Smooth muscle cell (in vitro differentiated cells): ENCODE results near the gene ANKZF1. TPM values are rescaled to one million over a fixed set of nuclear protein-coding genes. Genes with fewer than 3 reads are reported as not detected.

Experiments used
- DNase-seq: peaks from one replicate; lab custom pipeline; 2025; ENCODE audit not compliant: unreplicated experiment; lab: John Stamatoyannopoulos, UW
- H2AFZ ChIP-seq: fragments of 200-600 bp; sonication (generic); 2 replicates; pipeline ENCODE4 v1.6.0; 2016; ENCODE audit warnings: antibody characterized with exemption, low read depth, mild to moderate bottlenecking
- H3F3A ChIP-seq: fragments of 200-600 bp; sonication (generic); 2 replicates; pipeline ENCODE4 v1.6.0; 2017; ENCODE audit warnings: antibody characterized with exemption, low read depth
- H3K27ac ChIP-seq: fragments of 200-600 bp; sonication (generic); 2 replicates; pipeline ENCODE4 v1.5.1; 2016; ENCODE audit warnings: low read depth, mild to moderate bottlenecking
- H3K27me3 ChIP-seq: fragments of 200-600 bp; sonication (generic); 2 replicates; pipeline ENCODE4 v1.6.1; 2016; ENCODE audit warnings: low read depth, mild to moderate bottlenecking
- H3K36me3 ChIP-seq: fragments of 200-600 bp; sonication (generic); 2 replicates; pipeline ENCODE4 v1.5.1; 2016; ENCODE audit warnings: low read depth
- H3K4me1 ChIP-seq: fragments of 200-600 bp; sonication (generic); 2 replicates; pipeline ENCODE4 v1.5.1; 2016; ENCODE audit warnings: low read depth
- H3K4me2 ChIP-seq: fragments of 200-600 bp; sonication (generic); 2 replicates; pipeline ENCODE4 v1.6.0; 2016; ENCODE audit warnings: mild to moderate bottlenecking
- H3K4me3 ChIP-seq: fragments of 200-600 bp; sonication (generic); 2 replicates; pipeline ENCODE4 v1.5.1; 2016; ENCODE audit warnings: mild to moderate bottlenecking
- H3K79me2 ChIP-seq: fragments of 200-600 bp; sonication (generic); 2 replicates; pipeline ENCODE4 v1.6.0; 2016; ENCODE audit warnings: low read depth, mild to moderate bottlenecking
- H3K9ac ChIP-seq: fragments of 200-600 bp; sonication (generic); 2 replicates; pipeline ENCODE4 v1.6.0; 2016; ENCODE audit warnings: low read depth
- H3K9me3 ChIP-seq: fragments of 200-600 bp; sonication (generic); replicated peaks from 2 replicates; pipeline ENCODE4 v1.5.1; 2016; ENCODE audit warnings: low read depth
- H4K20me1 ChIP-seq: fragments of 200-600 bp; sonication (generic); 2 replicates; pipeline ENCODE4 v1.6.0; 2016; ENCODE audit warnings: low read depth
- CTCF ChIP-seq: fragments of 200-600 bp; sonication (generic); IDR thresholded peaks from 2 replicates; pipeline ENCODE4 v1.5.1; 2017; ENCODE audit warnings: borderline replicate concordance, mild to moderate bottlenecking, antibody characterized with exemption; ENCODE audit not compliant: insufficient read depth, poor library complexity, severe bottlenecking
- WGBS: methylation state at CpG from one replicate; pipeline ENCODE4 v1.1.7; 2016; ENCODE audit warnings: low lambda C conversion rate; 5-methylcytosine and 5-hydroxymethylcytosine counted together
- polyA plus RNA-seq: library from polyadenylated mRNA; unstranded; fragments of >200 nt; fragmentation: Nextera tagmentation; extraction: Ambion mirVana; gene quantifications from 2 replicates; pipeline ENCODE4 v1.2.1, GENCODE V29; 2016
- total RNA-seq: library from RNA; depleted of rRNA; stranded (reverse); fragments of >200 nt; gene quantifications from 2 replicates; pipeline ENCODE4 v1.2.3, GENCODE V29; 2014

ANKZF1 gene
- total and polyA plus RNA-seq, 2 experiments from 2014 or later: 31.7 to 52.6 TPM

DNA sequence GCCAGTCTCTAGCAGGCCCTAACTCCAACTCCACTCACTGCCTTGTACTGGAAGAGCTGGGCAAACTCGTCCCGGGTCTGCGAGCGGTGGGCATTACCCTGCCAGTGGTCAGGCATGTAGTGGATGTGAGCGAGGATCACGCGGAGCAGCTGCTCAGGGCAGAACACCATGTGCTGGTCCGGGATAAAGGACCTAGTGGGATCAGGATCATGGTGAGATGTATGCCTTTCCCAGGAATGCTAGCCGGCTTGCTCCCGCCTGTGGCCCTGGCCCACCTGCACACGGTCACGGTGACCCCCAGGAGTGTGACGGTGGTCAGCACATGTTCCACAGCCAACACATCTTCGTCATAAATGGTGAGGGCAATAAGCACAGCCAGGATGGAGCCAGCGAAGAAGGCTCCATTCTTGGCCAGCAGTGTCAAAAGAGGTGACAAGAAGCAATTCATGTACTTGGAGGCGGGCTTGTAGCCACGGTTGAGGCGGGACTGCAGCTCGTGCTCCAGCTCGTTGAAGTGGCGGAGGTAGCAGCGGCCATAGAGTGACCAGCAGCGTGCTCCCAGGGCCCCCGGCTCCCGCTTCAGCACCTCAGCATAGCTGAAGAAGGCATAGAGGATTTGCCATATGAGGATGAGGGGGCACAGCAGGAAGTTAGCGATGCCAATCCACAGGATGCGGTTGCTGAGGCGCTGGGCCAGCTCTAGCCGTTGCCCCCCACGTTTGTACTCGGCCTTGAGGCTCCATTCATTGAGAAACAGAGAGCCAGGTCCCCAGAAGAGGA lies 5.6 kb upstream of the ANKZF1 start:
- H3K79me2 ChIP-seq: peaks cover 25% of the 10 kb centered on the region
- peaks cover 4% of the 10 kb centered on the region for H3K36me3 ChIP-seq
- no peak for DNase-seq
- H3K27me3 ChIP-seq: no peaks in the 10 kb centered on the region
- 97% methylated on average over 31 of the region's 31 CpGs for WGBS
- H3F3A ChIP-seq: peaks cover 5% of the 10 kb centered on the region
- peaks cover 13% of the 10 kb centered on the region for H3K4me1 ChIP-seq
- no peak overlapping the region for H2AFZ ChIP-seq
- no peak overlapping the region for H3K4me2 ChIP-seq
- peaks cover 8% of the 10 kb centered on the region for H4K20me1 ChIP-seq
- TF ChIP-seq CTCF: no peak
- H3K9ac ChIP-seq: no peak overlapping the region
- H3K4me3 ChIP-seq: no peak overlapping the region
- no peak overlapping the region for H3K27ac ChIP-seq
- H3K9me3 ChIP-seq: no peaks in the 10 kb centered on the region

DNA sequence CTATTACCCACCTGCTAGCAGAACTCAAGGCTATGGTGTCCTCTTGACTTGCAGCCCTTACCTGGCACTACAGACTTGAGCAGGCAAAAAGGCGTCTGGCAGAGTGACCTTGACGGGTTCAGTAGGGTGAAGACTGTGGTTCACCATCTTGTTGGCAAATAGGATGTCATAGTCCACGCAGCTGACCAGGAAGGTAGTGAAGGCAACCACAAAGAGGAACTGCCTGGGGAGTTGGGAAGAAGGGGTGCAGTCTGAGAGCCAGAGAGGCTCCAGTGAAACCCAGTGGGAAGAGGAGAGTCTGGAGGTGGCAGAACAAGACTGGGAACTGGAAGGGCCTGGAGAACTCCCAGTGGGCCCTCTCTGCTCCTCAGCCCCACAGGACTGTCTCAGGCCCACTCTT lies 4.3 kb upstream of the ANKZF1 start:
- WGBS: 95% methylated on average over 3 of the region's 3 CpGs
- no peak overlapping the region for H3K27ac ChIP-seq
- H3K36me3 ChIP-seq: peaks cover 4% of the 10 kb centered on the region
- peaks cover 11% of the 10 kb centered on the region for H3K4me1 ChIP-seq
- H3K9ac ChIP-seq: no peak overlapping the region
- peaks cover 27% of the 10 kb centered on the region for H3K79me2 ChIP-seq
- H3K9me3 ChIP-seq: no peaks in the 10 kb centered on the region
- TF ChIP-seq CTCF: no peak
- peaks cover 5% of the 10 kb centered on the region for H3F3A ChIP-seq
- H2AFZ ChIP-seq: no peak overlapping the region
- no peak overlapping the region for H3K4me2 ChIP-seq
- no peak for DNase-seq
- H4K20me1 ChIP-seq: peaks cover 8% of the 10 kb centered on the region
- no peak overlapping the region for H3K4me3 ChIP-seq
- H3K27me3 ChIP-seq: no peaks in the 10 kb centered on the region

DNA sequence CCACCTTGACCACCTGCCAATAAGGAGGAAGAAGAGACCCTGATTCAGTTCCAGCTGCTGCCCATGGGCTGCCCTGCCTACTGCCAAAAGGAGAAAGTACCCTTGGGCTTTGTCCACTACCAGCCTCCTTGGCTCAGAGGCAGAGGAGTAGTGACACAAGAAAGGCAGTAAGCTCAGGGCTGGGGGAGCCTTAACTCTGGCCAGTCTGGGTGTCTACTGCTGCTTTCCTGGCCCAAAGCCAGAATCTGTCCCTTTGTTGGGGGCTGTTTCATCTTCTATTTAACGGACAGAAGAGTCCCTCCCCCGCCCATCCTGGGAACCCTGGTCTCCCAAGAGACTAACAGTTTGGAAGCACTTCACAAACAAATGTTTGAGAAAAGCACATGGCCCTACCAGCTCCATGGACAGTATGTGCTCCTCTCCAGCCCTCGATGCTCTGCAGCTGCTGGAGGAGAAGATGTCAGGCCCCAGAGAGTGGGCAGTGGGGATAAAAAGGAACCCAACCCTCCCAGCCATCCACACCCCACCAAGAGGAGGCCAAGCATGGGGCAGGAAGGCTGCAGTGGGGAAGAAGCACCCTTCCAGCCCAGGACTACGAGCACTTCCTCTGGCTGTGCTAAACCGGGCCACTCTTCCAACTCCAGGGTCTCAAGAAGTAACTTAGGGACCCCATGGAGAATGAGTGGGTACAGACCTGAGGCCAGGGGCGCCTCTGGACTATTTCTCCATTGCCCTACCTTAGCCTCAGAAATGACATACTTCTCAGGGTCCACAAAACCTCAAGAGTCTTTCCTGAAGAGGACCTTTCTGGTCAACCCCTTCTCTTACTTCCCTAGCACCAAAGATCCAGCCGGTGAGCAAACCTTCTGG lies 1.3 kb upstream of the ANKZF1 start:
- Histone ChIP-seq H3K27ac (peak overlapping the region; percentile 96), H3K36me3 (peaks cover 11% of the 10 kb centered on the region), H3K4me3 (peak overlapping the region; percentile 99), H4K20me1 (peaks cover 8% of the 10 kb centered on the region), H3K9me3 (no peaks in the 10 kb centered on the region), H3K9ac (peak overlapping the region; percentile 96), H3K4me1 (peaks cover 18% of the 10 kb centered on the region), H3K4me2 (peak overlapping the region; percentile 99), H3K79me2 (peaks cover 46% of the 10 kb centered on the region), H3F3A (peaks cover 7% of the 10 kb centered on the region), H3K27me3 (no peaks in the 10 kb centered on the region), H2AFZ (no peak overlapping the region)
- 77% methylated on average over 7 of the region's 7 CpGs for WGBS
- TF ChIP-seq CTCF: no peak
- DNase-seq: no peak
